NCI-H2196 treated with DMSO at 0.1 percent for 48 hours (cell line): ENCODE results near the gene NEURL1.

ENCODE experiments used
- DNase-seq: peaks from one replicate; lab custom pipeline; 2025; ENCODE audit not compliant: unreplicated experiment; lab: John Stamatoyannopoulos, UW

The NEURL1 gene

GRCh38 chr10:103580430-103580829 is 86.9 kb downstream of the NEURL1 start:
- no peak for DNase-seq

DNA sequence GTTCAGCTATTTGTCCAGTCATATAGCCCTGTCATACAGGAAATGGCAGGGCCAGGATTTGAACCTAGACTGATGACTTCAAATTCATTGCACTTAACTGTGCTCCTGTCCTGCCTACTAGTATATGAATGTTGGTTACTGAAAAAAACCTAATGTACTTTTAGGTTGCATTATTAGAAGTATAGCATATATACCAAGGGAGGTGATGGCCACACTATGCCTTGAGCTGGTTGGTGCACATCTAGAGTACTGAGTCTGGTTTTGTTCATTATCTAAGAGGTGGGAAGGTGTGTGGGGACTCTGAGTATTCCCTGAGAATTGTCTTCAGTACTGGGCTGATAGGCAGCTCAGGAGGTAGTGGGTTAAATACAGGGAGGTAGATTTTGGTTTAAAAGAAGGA is 88.0 kb downstream of the NEURL1 start:
- no peak for DNase-seq

- DNase-seq = no peak
These were observed 89.0 kb downstream of the NEURL1 start for GRCh38 chr10:103582331-103583123.

- no peak for DNase-seq
These were observed 90.3 kb downstream of the NEURL1 start for GRCh38 chr10:103583871-103584215.

DNA sequence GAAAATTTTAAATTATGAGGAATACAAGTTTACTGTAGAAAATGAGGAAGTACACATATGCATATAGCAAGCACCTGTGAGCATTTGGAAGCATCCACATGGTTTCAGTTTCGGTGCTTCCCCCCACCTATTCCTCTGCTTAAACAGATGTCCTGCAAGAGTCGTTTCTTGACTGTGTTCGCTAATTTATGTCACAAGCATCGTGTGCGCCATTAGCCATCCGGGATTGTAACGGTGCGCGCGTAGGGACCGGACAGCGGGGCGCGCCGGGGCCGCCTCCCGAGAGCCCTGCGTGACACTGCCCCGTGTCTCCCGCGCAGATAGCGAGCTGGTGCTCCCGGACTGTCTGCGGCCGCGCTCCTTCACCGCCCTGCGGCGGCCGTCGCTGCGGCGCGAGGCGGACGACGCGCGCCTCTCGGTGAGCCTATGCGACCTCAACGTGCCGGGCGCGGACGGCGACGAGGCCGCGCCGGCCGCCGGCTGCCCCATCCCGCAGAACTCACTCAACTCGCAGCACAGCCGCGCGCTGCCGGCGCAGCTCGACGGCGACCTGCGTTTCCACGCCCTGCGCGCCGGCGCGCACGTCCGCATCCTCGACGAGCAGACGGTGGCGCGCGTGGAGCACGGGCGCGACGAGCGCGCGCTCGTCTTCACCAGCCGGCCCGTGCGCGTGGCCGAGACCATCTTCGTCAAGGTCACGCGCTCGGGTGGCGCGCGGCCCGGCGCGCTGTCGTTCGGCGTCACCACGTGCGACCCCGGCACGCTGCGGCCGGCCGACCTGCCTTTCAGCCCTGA is 90.9 kb downstream of the NEURL1 start:
- DNase-seq = no peak

DNA sequence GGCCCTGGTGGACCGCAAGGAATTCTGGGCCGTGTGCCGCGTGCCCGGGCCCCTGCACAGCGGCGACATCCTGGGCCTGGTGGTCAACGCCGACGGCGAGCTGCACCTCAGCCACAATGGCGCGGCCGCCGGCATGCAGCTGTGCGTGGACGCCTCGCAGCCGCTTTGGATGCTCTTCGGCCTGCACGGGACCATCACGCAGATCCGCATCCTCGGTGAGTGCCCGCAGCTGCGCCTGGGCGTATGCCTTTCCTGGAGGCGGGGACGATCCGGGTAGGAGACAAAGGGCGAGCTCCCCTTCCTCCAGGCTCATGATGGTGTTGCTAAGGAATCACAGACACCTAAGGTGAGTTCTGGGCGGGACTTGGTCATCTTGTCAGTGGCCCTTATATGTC is 91.5 kb downstream of the NEURL1 start:
- DNase-seq = no peak

GRCh38 chr10:103587073-103587472 is 93.6 kb downstream of the NEURL1 start:
- DNase-seq = no peak

DNA sequence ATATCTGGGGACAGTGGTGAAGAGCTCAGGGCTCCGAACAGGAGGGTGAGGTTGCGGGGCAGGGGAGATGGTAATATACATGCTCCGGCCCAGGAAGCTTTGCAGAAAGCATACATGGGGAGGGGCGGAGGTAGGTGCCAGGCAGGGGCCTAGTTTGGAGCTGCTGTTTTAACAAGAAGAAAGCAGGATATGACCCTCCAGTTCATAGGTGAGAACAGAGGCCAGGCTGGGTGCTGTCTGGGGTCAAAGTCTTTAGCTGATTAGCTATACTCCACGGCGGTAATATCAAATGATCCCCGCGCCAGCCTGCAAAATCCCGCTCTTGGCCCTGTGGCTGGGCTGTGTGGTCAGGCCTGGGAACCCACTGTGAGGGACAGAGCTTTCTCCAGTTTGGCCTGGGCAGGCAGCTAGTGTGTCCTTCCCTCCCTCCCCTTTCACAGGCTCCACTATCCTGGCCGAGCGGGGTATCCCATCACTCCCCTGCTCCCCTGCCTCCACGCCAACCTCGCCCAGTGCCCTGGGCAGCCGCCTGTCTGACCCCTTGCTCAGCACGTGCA is 95.6 kb downstream of the NEURL1 start:
- no peak for DNase-seq

DNA sequence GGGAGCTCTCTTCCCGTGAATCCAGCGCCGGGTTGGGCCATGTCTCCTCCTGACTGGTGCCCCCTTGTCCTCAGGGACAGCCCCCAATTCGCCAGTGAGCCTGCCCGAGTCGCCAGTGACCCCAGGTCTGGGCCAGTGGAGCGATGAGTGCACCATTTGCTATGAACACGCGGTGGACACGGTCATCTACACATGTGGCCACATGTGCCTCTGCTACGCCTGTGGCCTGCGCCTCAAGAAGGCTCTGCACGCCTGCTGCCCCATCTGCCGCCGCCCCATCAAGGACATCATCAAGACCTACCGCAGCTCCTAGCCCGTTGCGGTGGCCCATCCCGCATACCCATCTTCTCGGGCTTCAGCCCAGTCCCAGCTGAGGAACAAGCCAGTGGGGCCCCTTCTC is 96.6 kb downstream of the NEURL1 start:
- no peak for DNase-seq

GRCh38 chr10:103590744-103591291 is 97.3 kb downstream of the NEURL1 start:
- no peak for DNase-seq

- no peak for DNase-seq
These were observed 98.9 kb downstream of the NEURL1 start for GRCh38 chr10:103592186-103593021.

DNA sequence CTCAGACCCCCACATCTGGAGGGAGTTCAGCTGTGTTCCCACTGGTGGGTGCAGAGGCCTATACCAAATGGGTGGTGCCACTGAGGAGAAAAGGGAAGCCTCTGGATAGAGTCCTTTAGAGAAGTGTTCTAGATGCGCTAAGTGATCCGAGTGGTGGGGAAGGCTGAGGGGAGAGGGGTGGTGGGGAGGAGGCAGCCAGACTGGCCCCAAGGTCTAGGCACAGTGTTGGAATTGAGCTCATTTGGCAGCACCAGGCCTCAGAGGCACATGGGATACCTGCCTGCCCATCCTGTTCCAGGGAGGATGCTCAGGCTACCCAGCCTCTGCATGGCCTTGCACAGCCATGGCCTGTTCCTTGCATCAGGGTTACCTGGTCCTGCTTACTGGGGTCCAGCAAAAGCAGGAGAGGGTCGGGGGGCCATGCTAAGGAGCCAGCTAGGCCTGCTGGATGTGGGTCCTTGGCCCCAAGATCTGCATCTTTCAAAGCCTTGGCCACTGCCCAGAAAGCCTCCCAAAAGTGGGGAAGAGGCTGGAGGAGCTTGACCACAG is 99.6 kb downstream of the NEURL1 start:
- no peak for DNase-seq

DNA sequence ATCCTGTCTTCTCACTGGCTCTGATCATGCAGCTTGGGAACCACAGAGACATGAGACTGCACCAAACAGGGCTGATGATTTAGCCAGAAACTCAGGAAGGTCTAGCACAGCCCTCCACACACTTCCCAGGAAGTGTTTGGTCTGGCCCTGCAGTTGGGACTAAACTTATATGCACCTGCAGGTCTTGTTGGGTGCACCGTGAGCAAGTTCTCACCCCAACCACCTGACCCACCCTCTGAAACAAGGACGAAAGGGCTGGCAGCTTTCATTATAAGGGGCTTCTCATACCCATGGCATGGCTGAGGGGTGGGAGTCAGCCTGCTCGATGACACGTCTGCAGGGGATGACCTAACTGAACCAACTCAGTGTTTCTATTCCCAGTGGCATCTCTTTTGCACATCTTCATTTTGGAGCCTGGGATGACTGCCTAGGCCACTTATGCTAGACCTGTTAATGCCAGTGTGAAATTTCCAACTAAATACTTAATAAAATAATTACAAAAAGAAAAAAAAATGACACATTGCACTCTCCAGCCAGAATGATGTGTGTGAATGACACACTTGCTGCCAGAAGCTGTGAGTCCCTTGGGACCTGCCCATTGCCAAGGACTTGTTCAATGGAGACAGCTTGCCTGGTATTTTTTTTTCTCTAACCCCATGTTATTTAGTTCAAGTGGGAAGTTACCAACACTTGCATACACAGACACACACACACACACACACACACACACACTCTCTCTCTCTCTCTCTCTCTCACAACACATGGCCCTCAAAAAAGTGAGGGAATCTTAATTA is 102.6 kb downstream of the NEURL1 start:
- DNase-seq = no peak

GRCh38 chr10:103597003-103597402 is 103.5 kb downstream of the NEURL1 start:
- DNase-seq = no peak

GRCh38 chr10:103598654-103599115 is 105.2 kb downstream of the NEURL1 start:
- no peak for DNase-seq

DNA sequence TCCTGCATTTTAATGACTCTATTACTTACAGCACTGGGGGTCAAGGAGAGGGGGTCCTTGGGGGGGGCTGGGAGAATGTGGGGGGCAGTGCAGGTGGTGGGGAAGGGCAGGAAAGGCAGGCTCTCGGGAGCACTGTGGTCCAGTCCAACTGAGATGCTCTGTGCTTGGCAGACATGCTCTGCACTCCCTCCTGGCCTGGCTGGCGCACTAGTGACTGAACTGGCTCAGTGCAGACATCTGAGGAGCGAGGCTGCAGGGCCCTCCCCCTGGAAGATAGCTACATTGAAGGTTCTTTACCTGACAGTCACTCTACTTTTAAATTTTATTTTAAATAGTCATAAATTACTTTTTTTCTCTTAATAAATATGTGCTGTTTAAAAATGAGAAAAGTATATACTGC is 105.7 kb downstream of the NEURL1 start:
- DNase-seq = no peak

DNA sequence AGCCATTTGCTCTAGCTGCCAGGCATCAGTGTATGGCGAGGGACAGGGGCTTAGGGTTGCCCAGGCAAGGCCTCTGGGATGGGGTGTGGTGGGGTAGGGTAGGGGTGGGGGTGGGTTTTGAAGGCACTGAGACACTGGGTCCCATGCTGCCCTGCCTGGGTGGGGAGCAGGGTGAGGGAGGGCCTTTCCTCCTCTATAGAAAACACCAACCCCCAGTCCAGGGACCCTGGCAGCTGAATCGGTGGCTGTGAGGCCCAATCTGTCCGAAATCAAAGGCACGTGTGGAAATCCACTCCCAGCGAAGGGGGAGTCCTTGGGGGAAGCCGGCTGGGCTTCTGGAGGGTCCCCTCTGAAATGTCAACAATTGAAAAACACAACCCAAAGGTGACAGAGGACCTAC is 106.4 kb downstream of the NEURL1 start:
- DNase-seq = no peak

- DNase-seq = no peak
These were observed 106.8 kb downstream of the NEURL1 start for GRCh38 chr10:103600325-103600724.

DNA sequence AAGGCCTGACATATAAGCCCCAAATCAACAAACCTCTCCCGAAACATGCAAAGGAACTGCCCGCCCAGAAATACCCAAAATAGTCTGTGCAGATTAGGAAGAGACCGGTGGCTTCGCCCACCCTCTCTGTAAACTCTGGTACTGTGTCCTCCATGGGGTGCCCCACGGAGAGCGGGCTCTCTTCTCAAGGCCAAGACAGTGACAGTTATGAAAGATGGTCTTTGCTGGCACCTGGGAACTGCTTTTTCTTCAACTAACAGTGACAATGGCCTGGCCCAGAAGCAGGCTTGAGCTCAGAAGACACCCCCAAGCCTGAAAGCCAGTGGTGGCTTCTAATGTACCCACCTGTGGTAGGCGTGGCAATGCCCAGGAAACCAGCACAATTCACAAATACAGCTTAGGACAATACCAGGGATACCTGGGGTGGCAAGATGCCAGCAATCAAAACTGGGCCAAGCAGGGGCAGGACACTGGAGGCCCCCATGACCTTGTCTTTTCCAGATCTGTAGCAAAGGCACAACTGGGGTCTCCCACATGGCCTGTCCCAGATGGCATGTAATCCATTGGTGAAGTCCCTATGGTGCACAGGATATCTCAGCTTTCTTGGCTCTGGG is 107.6 kb downstream of the NEURL1 start:
- DNase-seq = no peak
